ENCODE data around the gene NOVA2. TPM values are rescaled to one million over a fixed set of nuclear protein-coding genes. Genes with fewer than 3 reads are reported as not detected.

NOVA2 gene
- total and polyA plus RNA-seq, 2 of the 8 experiments (the other 6 are each of a cell fraction or from before 2014, with no cell fraction given) = 3.2 to 24.6 TPM

GRCh38 chr19:45990113-45990728 lies 16.6 kb upstream of the NOVA2 start:
- no peak for DNase-seq (ENCODE audit: low read depth in 1 of 2, low spot score in 2 of 2)
- no peak overlapping the region for H3K4me2 ChIP-seq (ENCODE audit: insufficient read depth in 1 of 2, low read depth in 2 of 2, low read length in 2 of 2)
- H3K23me2 ChIP-seq (ENCODE audit: low read depth, low read length) = no peaks in the 10 kb centered on the region
- H2BK20ac ChIP-seq (ENCODE audit: low read length) = no peak overlapping the region
- no peak overlapping the region for H4K5ac ChIP-seq (ENCODE audit: insufficient read length, low read depth, low read length)
- no peak overlapping the region for H3K14ac ChIP-seq (ENCODE audit: insufficient read length)
- no peak overlapping the region for H2BK5ac ChIP-seq (ENCODE audit: low read depth, low read length)
- H2AFZ ChIP-seq (ENCODE audit: low read length) = no peak overlapping the region
- no peak overlapping the region for H2BK15ac ChIP-seq (ENCODE audit: low read length)
- H3K36me3 ChIP-seq (ENCODE audit: control insufficient read depth in 2 of 4, insufficient read depth in 4 of 4, low read length in 3 of 4) = no peaks in the 10 kb centered on the region
- no peak overlapping the region for H3K9ac ChIP-seq (replicated peaks in 1 of 4; ENCODE audit: extremely low read depth in 1 of 4, low read depth in 3 of 4, low read length in 3 of 4)
- no peak overlapping the region for H3K18ac ChIP-seq (ENCODE audit: extremely low read depth, low read length)
- H2BK12ac ChIP-seq (ENCODE audit: low read depth, low read length) = no peak overlapping the region
- H4K8ac ChIP-seq (ENCODE audit: extremely low read depth, insufficient read depth, low read length) = no peak overlapping the region
- H3K4me3 ChIP-seq (ENCODE audit: extremely low read depth in 1 of 4, insufficient read depth in 2 of 4, low read depth in 3 of 4, low read length in 4 of 4) = no peak overlapping the region
- no peaks in the 10 kb centered on the region for H3K79me1 ChIP-seq (ENCODE audit: low read depth, low read length)
- H3K27ac ChIP-seq (ENCODE audit: low read depth, low read length) = no peak overlapping the region
- H3K4me1 ChIP-seq (replicated peaks in 1 of 4; ENCODE audit: control insufficient read depth in 3 of 4, insufficient read depth in 4 of 4, low read length in 3 of 4) = no peaks in the 10 kb centered on the region; a peak in 1 of 7 replicates
- no peak overlapping the region for H3K56ac ChIP-seq (replicated peaks; ENCODE audit: insufficient read length, low read depth, low read length)
- H3K23ac ChIP-seq (ENCODE audit: insufficient read length) = no peak overlapping the region
- no peak for FAIRE-seq
- H2AK5ac ChIP-seq (ENCODE audit: low read depth, low read length) = no peak overlapping the region
- H4K91ac ChIP-seq (replicated peaks; ENCODE audit: insufficient read length, low read length) = no peak overlapping the region
- H4K20me1 ChIP-seq (replicated peaks in 1 of 2; ENCODE audit: control insufficient read depth in 1 of 2, insufficient read depth in 2 of 2, low read length in 2 of 2) = no peaks in the 10 kb centered on the region
- no peaks in the 10 kb centered on the region for H3K79me2 ChIP-seq (ENCODE audit: control insufficient read depth in 1 of 2, insufficient read depth in 2 of 2, low read length in 2 of 2)
- H2BK120ac ChIP-seq (replicated peaks; ENCODE audit: low read depth, low read length) = no peak overlapping the region
- 93% methylated on average over 12 of the region's 12 CpGs; no CpG with 5 or more reads in 1 of the 2 experiments for WGBS, 2 experiments (ENCODE audit: extremely low coverage in 1 of 2, insufficient coverage in 1 of 2, insufficient read length in 1 of 2, insufficient replicate concordance in 2 of 2, low coverage in 1 of 2, low lambda C conversion rate in 2 of 2, missing lambda C conversion rate in 1 of 2)
- no peaks in the 10 kb centered on the region for H3K27me3 ChIP-seq (replicated peaks in 1 of 4; ENCODE audit: control insufficient read depth in 3 of 4, extremely low read depth in 1 of 4, insufficient read depth in 3 of 4, low read length in 3 of 4)
- H3K4ac ChIP-seq (replicated peaks; ENCODE audit: insufficient read length, low read depth, low read length) = no peak overlapping the region
- ChIA-PET POLR2A (ENCODE audit: partially characterized antibody) (interaction anchor here (1.5 kb wide), 1 partner anchor 9 kb away, joined by 3 read pairs; no protein-coding TSS in a partner anchor), CTCF (ENCODE audit: partially characterized antibody) (interaction anchor here (1.0 kb wide), 1 partner anchor 16 kb away, joined by 5 read pairs; no protein-coding TSS in a partner anchor)
- no peak for TF ChIP-seq CREB1 (IDR thresholded peaks at IDR 0.05)
- TF ChIP-seq CEBPB (IDR thresholded peaks at IDR 0.05; ENCODE audit: low read depth, low read length) = peak; percentile 37; the same call in 1 of the 2 replicates
- H3K9me3 ChIP-seq (ENCODE audit: insufficient read depth in 2 of 2, low read depth in 1 of 2, low read length in 1 of 2) = no peaks in the 10 kb centered on the region
